UCSD-AML1 (cell line): Measurements from ENCODE around the gene CLEC18A.
"Not testable (repeated sequence)": the region's sequence is repeated elsewhere in the genome, so short reads cannot be mapped to it uniquely, and the experiment has no call there.

Experiments
- DNase-seq: peaks from one replicate; lab custom pipeline; 2025; ENCODE audit not compliant: unreplicated experiment; lab: John Stamatoyannopoulos, UW

CLEC18A gene

DNA sequence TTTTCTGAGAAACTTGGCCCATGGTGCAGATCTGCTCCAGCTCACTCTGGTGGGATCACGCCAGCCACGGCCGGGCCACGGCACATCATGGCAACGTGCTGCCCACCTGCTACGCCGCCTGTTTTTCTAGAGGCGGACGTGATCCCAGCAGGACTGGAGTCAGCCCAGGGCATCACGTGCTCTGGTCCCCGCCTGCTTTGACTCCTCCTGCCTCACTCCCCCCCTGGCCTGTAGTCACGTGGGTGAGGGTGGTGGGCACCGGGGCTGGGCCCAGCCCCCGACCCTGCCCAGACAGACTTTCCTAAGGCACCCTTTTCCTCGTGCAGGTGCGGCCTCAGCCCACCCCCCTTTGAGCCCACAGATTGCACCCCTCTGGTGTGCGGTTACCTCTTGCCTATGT lies 723 bp upstream of the CLEC18A start:
- DNase-seq, result not testable (repeated sequence)

DNA sequence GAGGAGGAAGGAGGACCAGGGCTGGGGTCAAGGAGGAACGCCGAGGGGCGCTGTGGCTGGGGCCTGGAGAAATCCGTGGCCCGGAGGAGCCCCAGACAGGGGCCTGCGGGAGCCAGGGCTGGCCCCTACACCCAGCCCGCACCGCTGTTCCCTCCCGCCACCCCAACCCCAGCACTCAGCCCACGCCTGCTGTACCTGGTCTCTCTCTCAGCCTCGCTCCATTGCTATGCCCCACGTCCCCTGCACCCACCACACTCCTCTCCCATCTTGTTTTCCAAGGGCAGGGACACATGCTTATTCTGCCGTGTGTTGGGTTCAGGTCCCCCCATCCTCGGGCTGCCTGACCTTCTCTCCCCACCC lies 518 bp downstream of the CLEC18A start:
- not testable (repeated sequence) for DNase-seq

- not testable (repeated sequence) for DNase-seq
These were observed 982 bp downstream of the CLEC18A start for GRCh38 chr16:69952116-69952515.

- DNase-seq, result not testable (repeated sequence)
These were observed 1.6 kb downstream of the CLEC18A start for GRCh38 chr16:69952572-69953355.

DNA sequence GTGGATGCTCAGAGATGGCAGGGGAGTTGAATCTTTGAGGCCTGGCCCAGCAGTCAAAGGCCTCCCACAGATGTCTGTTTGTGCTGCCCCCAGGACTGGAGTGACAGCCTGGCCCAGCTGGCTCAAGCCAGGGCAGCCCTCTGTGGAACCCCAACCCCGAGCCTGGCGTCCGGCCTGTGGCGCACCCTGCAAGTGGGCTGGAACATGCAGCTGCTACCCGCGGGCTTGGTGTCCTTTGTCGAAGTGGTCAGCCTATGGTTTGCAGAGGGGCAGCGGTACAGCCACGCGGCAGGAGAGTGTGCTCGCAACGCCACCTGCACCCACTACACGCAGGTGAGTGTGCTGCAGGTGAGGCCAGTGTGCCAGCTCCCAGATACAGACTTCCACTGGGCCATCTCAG lies 3.1 kb downstream of the CLEC18A start:
- DNase-seq, result not testable (repeated sequence)

DNA sequence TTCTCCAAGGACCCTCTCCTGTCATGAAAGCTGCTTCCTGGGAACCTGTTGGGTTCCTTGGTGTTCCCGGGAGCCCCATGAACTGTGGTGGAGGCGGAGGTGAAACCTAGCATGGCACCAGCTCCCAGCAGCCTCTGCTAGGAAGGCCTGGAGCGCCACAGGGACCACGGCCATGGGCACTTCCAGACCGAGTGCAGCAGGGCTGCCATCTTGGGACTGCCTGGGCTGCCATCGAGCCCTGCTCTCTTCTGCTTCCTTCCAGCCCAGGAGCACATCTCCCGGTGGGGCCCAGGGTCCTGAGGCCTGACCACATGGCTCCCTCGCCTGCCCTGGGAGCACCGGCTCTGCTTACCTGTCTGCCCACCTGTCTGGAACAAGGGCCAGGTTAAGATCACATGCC lies 12.2 kb downstream of the CLEC18A start:
- not testable (repeated sequence) for DNase-seq

GRCh38 chr16:69964960-69965660 lies 14.0 kb downstream of the CLEC18A start:
- not testable (repeated sequence) for DNase-seq

GRCh38 chr16:69965661-69966054 lies 14.5 kb downstream of the CLEC18A start:
- DNase-seq, result not testable (repeated sequence)

- not testable (repeated sequence) for DNase-seq
These were observed 16.6 kb downstream of the CLEC18A start for GRCh38 chr16:69967688-69968087.

GRCh38 chr16:69968125-69968524 lies 17.0 kb downstream of the CLEC18A start:
- DNase-seq, result not testable (repeated sequence)

DNA sequence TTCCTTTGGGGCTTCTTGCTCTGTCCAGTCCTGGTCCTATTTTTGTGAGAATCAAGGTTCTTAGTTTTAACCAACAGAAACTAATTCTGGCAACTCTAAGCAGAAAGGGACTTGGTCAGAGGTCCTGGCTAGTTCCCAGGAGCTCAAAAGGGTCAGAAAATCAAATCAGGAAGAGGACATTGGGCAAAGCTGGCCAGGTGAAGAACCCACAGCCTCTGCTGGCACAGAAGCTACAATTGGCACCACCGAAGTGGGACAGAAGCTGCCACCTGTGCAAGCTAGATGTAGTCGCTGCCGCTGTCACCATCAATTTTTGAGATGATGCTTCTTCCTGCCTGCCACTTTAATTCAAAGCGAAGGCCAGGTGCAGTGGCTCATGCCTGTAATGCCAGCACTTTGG lies 18.5 kb downstream of the CLEC18A start:
- DNase-seq, result not testable (repeated sequence)

- DNase-seq, result not testable (repeated sequence)
These were observed 21.0 kb downstream of the CLEC18A start for GRCh38 chr16:69972120-69972519.

GRCh38 chr16:69972935-69973334 lies 21.8 kb downstream of the CLEC18A start:
- DNase-seq, result not testable (repeated sequence)

DNA sequence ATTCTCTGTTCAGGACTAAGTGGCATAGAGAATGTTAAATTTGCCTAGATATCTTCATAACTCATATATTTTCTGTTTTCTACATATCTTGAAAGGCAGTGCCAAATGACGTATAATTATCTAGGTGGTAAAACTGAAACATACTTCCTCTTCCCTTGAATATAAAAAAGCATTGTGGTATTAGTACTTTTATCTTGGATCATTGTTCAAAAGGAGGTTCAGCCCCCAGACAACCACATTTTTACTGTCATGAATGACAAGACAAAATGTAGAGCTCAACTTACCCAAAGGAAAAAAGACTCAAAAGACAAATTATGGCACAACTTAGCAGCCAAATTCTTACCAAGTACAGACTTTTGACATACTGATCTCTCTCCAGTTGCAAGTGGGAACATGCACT lies 34.1 kb downstream of the CLEC18A start:
- DNase-seq, result not testable (repeated sequence)

DNA sequence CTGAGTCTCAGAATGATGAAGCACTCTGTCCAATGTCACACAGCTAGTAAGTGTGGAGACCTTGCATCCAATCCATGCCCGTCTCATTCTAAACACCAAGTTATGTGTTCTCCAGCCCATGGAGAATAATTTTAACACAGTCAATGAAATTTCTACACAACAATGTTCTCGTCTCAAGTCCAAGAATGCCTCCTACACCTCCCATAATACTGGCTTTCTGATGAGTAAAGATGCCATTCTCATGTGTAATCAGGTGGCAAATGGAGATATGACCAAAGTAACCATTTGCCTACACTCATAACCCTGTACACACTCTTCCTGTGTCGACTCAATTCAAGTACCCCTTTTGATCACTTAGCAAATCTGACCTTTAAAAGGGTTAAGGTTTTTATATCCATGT lies 46.8 kb downstream of the CLEC18A start:
- DNase-seq, result not testable (repeated sequence)

DNA sequence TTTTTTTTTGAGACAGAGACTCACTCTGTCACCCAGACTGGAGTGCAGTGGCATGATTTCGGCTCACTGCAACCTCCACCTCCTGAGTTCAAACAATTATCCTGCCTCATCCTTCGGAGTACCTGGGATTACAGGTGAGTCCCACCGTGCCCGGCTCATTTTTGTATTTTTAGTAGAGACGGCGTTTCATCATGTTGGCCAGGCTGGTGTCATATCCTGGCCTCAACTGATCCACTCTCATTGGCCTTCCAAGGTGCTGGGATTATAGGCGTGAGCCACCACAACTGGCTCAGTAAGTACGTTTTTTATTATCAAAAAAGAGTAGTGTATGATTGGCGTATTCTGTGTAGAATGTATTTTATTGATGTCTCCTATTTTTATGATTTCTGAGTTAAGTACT lies 48.7 kb downstream of the CLEC18A start:
- not testable (repeated sequence) for DNase-seq

GRCh38 chr16:70003511-70003910 lies 52.4 kb downstream of the CLEC18A start:
- not testable (repeated sequence) for DNase-seq

DNA sequence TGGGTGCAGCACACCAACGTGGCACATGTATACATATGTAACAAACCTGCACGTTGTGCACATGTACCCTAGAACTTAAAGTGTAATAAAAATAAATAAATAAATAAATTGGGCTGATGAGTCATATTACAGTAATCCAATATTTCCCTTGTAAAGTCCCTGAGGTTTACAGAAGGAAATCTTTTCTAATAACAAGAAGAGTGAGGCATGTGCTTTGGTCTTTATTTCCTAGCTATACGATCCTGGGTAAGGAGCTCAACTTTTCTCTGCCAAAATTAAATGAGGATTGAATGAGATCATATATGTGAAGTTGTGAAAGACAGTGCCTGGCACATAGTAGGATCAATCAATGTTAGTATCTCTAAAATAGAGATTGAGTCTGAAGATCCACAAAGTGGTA lies 57.5 kb downstream of the CLEC18A start:
- DNase-seq, result not testable (repeated sequence)

GRCh38 chr16:70010615-70011014 lies 59.5 kb downstream of the CLEC18A start:
- not testable (repeated sequence) for DNase-seq

DNA sequence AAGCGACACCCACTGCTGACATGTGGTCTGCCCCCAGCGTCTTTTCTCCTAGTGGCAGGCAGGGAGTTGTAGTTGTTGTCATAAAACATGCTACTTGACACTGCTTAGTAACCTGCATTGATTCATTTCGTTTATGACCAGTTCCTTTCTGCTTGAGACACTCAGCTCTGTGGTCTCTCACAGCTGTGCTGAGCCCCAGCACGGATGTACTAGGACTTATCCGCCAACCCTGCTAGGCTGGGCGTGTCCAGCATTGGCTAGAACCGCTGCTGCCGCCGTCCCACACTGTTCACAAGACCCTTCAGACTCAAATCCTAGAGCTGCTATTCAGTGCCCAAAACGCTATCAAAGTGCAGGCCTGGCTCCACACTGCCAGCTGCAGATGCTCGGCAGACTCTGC lies 60.0 kb downstream of the CLEC18A start:
- not testable (repeated sequence) for DNase-seq

DNA sequence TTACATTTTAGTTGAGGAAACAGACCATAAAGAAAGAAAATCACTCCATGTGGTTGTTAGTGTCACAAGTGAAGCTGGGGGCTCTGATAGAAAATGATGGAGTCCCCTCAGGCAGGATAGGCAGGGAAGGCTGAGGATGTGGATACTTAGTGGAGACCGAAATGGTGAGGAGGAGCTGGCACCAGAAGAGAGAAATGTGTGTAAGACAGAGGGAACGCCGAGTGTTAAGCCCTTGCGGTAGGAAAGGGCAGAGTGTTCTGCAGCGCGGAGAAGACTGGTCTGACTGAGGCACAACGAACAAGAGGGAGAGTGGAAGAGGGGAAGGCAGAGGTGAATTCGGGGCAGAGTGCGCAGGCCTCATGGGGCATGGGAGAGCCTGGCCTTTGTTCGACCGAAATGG lies 61.2 kb downstream of the CLEC18A start:
- DNase-seq, result not testable (repeated sequence)

DNA sequence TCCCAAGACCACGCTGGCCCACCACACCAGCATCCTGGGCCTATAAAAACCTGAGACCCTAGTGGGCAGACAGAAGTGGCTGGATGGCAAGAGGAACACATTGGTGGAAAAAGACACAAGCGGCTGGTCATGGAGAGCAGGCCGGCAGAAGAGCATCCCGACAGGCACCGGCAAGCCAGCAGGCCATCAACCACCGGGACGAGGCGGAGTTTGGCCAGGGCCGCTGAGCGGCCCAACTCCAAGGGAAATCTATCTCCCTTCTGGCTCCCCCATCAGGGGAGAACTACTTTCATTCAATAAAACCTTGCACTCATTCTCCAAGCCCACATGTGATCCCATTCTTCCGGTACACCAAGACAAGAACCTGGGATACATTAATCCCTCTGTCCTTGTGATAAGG lies 61.8 kb downstream of the CLEC18A start:
- not testable (repeated sequence) for DNase-seq
